Endodermal cell (in vitro differentiated cells): ENCODE results near the gene ASIC5. TPM values are rescaled to one million over a fixed set of nuclear protein-coding genes. Genes with fewer than 3 reads are reported as not detected.

Source experiments
- DNase-seq: peaks from one replicate; pipeline ENCODE4 v3.0.0-alpha.2; 2017
- H3K27ac ChIP-seq: 2 replicates; pipeline ENCODE4 v1.5.1; 2013; ENCODE audit warnings: mild to moderate bottlenecking, low read depth, low read length, moderate library complexity
- H3K27me3 ChIP-seq: 2 replicates; pipeline ENCODE4 v1.6.1; 2013; ENCODE audit warnings: mild to moderate bottlenecking, low read length, moderate library complexity; ENCODE audit not compliant: insufficient read depth, control insufficient read depth, poor library complexity, severe bottlenecking
- H3K36me3 ChIP-seq: 2 replicates; pipeline ENCODE4 v1.7.0; 2013; ENCODE audit warnings: mild to moderate bottlenecking, low read length, moderate library complexity; ENCODE audit not compliant: control insufficient read depth, insufficient read depth
- H3K4me1 ChIP-seq: one replicate; pipeline ENCODE4 v1.7.0; 2013; ENCODE audit warnings: low read length; ENCODE audit not compliant: control insufficient read depth, insufficient read depth
- H3K4me3 ChIP-seq: 2 replicates; pipeline ENCODE4 v1.5.1; 2013; ENCODE audit warnings: mild to moderate bottlenecking, low read length, moderate library complexity
- H3K9ac ChIP-seq: 2 replicates; pipeline ENCODE4 v1.6.1; 2013; ENCODE audit warnings: mild to moderate bottlenecking, low read length, moderate library complexity; ENCODE audit not compliant: poor library complexity, severe bottlenecking; ENCODE audit errors: extremely low read depth
- H3K9me3 ChIP-seq: 2 replicates; pipeline ENCODE4 v1.6.1; 2013; ENCODE audit warnings: mild to moderate bottlenecking, low read length, moderate library complexity; ENCODE audit not compliant: control insufficient read depth
- H3K27ac Mint-ChIP-seq: 2 replicates; pipeline ENCODE4 v1.8.0; 2020; ENCODE audit warnings: mixed read lengths
- H3K27me3 Mint-ChIP-seq: 2 replicates; pipeline ENCODE4 v1.8.0; 2021; ENCODE audit warnings: mild to moderate bottlenecking, mixed read lengths; ENCODE audit not compliant: insufficient read depth
- H3K36me3 Mint-ChIP-seq: 2 replicates; pipeline ENCODE4 v1.8.0; 2020; ENCODE audit warnings: low read depth, mixed read lengths
- H3K4me1 Mint-ChIP-seq: 2 replicates; pipeline ENCODE4 v1.8.0; 2020; ENCODE audit warnings: mixed read lengths
- H3K4me3 Mint-ChIP-seq: 2 replicates; pipeline ENCODE4 v1.8.0; 2020; ENCODE audit warnings: mild to moderate bottlenecking, moderate library complexity, mixed read lengths
- H3K9me3 Mint-ChIP-seq: 2 replicates; pipeline ENCODE4 v1.8.0; 2020; ENCODE audit warnings: mild to moderate bottlenecking, mixed read lengths
- CTCF ChIP-seq: fragments of 200-600 bp; sonication (generic); conservative IDR thresholded peaks from 2 replicates; pipeline ENCODE4 v1.5.0; 2021; ENCODE audit warnings: antibody characterized with exemption, mild to moderate bottlenecking
- WGBS, 2 experiments: methylation state at CpG; one replicate each; pipeline versions ENCODE4 v1.1.5 to v1.1.7; 2013; ENCODE audit warnings: missing lambda C conversion rate in 2 of 2, mixed read lengths in 1 of 2; ENCODE audit not compliant: insufficient coverage in 1 of 2, insufficient read length in 1 of 2; 5-methylcytosine and 5-hydroxymethylcytosine counted together
- total RNA-seq, 2 donors: library from RNA; stranded (reverse); fragmentation: NEBNext Ultra II Directional in 1 of 2; extraction: Animal tissue kit (Norgen Biotek cat#: 25700) in 1 of 2; gene quantifications; 2 replicates in 1 of 2; 3 replicates in 1 of 2; pipeline ENCODE4 v1.2.1, GENCODE V29; 2021

The ASIC5 gene
- total RNA-seq, 2 donors from 2014 or later, result not detected

- Mint-ChIP-seq H3K27ac (no peak overlapping the region), H3K4me3 (no peak overlapping the region), H3K9me3 (no peaks in the 10 kb centered on the region), H3K36me3 (no peaks in the 10 kb centered on the region), H3K4me1 (peaks cover 2% of the 10 kb centered on the region), H3K27me3 (no peaks in the 10 kb centered on the region)
- Histone ChIP-seq H3K9ac (no peak overlapping the region), H3K27ac (no peak overlapping the region), H3K9me3 (no peaks in the 10 kb centered on the region), H3K4me1 (no peaks in the 10 kb centered on the region), H3K4me3 (no peak overlapping the region), H3K27me3 (no peaks in the 10 kb centered on the region), H3K36me3 (no peaks in the 10 kb centered on the region)
- no peak for DNase-seq
- no peak for TF ChIP-seq CTCF
- WGBS, 2 experiments, result 89 to 100% methylated on average over 1 to 3 of the region's 3 CpGs
Measured at GRCh38 chr4:155909615-155910226, 43.6 kb upstream of the ASIC5 start.

GRCh38 chr4:155908187-155909139 lies 42.4 kb upstream of the ASIC5 start:
- peaks cover 11% of the 10 kb centered on the region for H3K4me1 Mint-ChIP-seq
- H3K27me3 ChIP-seq, result no peaks in the 10 kb centered on the region
- no peaks in the 10 kb centered on the region for H3K4me1 ChIP-seq
- no peak overlapping the region for H3K27ac Mint-ChIP-seq
- H3K4me3 ChIP-seq, result no peak overlapping the region
- no peak overlapping the region for H3K27ac ChIP-seq
- H3K9me3 ChIP-seq, result no peaks in the 10 kb centered on the region
- no peak for DNase-seq
- H3K9me3 Mint-ChIP-seq, result no peaks in the 10 kb centered on the region
- no peak for TF ChIP-seq CTCF
- WGBS, 2 experiments, result 80 to 93% methylated on average over 2 to 4 of the region's 4 CpGs
- no peak overlapping the region for H3K4me3 Mint-ChIP-seq
- no peaks in the 10 kb centered on the region for H3K36me3 ChIP-seq
- H3K27me3 Mint-ChIP-seq, result no peaks in the 10 kb centered on the region
- H3K36me3 Mint-ChIP-seq, result no peaks in the 10 kb centered on the region
- no peak overlapping the region for H3K9ac ChIP-seq

- no peak overlapping the region for H3K4me3 Mint-ChIP-seq
- H3K9ac ChIP-seq, result no peak overlapping the region
- peaks cover 11% of the 10 kb centered on the region for H3K4me1 Mint-ChIP-seq
- no peaks in the 10 kb centered on the region for H3K27me3 ChIP-seq
- no peaks in the 10 kb centered on the region for H3K27me3 Mint-ChIP-seq
- WGBS, 2 experiments, result 91% methylated on average over 1 of the region's 1 CpG; no CpG with 5 or more reads in 1 of the 2 experiments
- no peak overlapping the region for H3K27ac ChIP-seq
- H3K4me1 ChIP-seq, result no peaks in the 10 kb centered on the region
- no peaks in the 10 kb centered on the region for H3K36me3 ChIP-seq
- no peaks in the 10 kb centered on the region for H3K9me3 ChIP-seq
- H3K36me3 Mint-ChIP-seq, result no peaks in the 10 kb centered on the region
- H3K9me3 Mint-ChIP-seq, result no peaks in the 10 kb centered on the region
- H3K4me3 ChIP-seq, result no peak overlapping the region
- DNase-seq, result no peak
- TF ChIP-seq CTCF, result no peak
- H3K27ac Mint-ChIP-seq, result no peak overlapping the region
Measured at GRCh38 chr4:155907556-155907955, 41.5 kb upstream of the ASIC5 start.
